Heart left ventricle (tissue), 16 donors: ENCODE data around the gene SGO1. TPM values are rescaled to one million over a fixed set of nuclear protein-coding genes. Genes with fewer than 3 reads are reported as not detected.

Source experiments
- ATAC-seq, 4 donors: fragments of 200-7000 bp; cut with Tn5 transposase; one replicate each; pipeline ENCODE4 v1.9.1; 2020 to 2022; ENCODE audit warnings: moderate library complexity in 4 of 4, mild to moderate bottlenecking in 3 of 4, moderate number of reproducible peaks in 1 of 4
- DNase-seq, 5 donors: peaks; one replicate each; pipeline ENCODE4 v3.0.0-alpha.2; 2020
- H3K27ac ChIP-seq, 12 donors: fragments of 200-600 bp; sonication (generic) in 4 of 12; one replicate each; pipeline versions ENCODE4 v1.5.0 to v1.8.0; 2016 to 2022; ENCODE audit warnings: mild to moderate bottlenecking in 2 of 12
- H3K27me3 ChIP-seq, 9 donors: fragments of 200-600 bp; sonication (generic) in 2 of 9; one replicate each; pipeline versions ENCODE4 v1.5.1 to v1.8.0; 2016 to 2022; ENCODE audit warnings: mild to moderate bottlenecking in 3 of 9
- H3K36me3 ChIP-seq, 9 donors: fragments of 200-600 bp; sonication (generic) in 2 of 9; one replicate each; pipeline versions ENCODE4 v1.5.0 to v1.8.0; 2018 to 2022; ENCODE audit warnings: mild to moderate bottlenecking in 2 of 9
- H3K4me1 ChIP-seq, 12 donors: fragments of 200-600 bp; sonication (generic) in 4 of 12; one replicate each; pipeline versions ENCODE4 v1.5.0 to v1.8.0; 2016 to 2022; ENCODE audit warnings: mild to moderate bottlenecking in 3 of 12
- H3K4me3 ChIP-seq, 12 donors: fragments of 200-600 bp; sonication (generic) in 4 of 12; one replicate each; pipeline versions ENCODE4 v1.5.0 to v1.8.0; 2017 to 2022; ENCODE audit warnings: mild to moderate bottlenecking in 9 of 12, moderate library complexity in 4 of 12
- H3K9me3 ChIP-seq, 12 donors: fragments of 200-600 bp; sonication (generic) in 4 of 12; one replicate each; pipeline versions ENCODE4 v1.5.0 to v1.8.0; 2016 to 2022; ENCODE audit warnings: mild to moderate bottlenecking in 1 of 12
- CTCF ChIP-seq, 12 donors: fragments of 200-600 bp; sonication (generic) in 4 of 12; IDR thresholded peaks; one replicate each; pipeline versions ENCODE4 v1.5.0 to v1.8.0; 2018 to 2022; ENCODE audit warnings: antibody characterized with exemption in 12 of 12, mild to moderate bottlenecking in 5 of 12
- POLR2A ChIP-seq, 2 donors: fragments of 450-650 bp; IDR thresholded peaks; one replicate each; pipeline ENCODE4 v1.6.1; 2017; ENCODE audit warnings: antibody characterized with exemption in 2 of 2, mild to moderate bottlenecking in 2 of 2, moderate library complexity in 2 of 2
- WGBS, 4 donors: extraction: QIAGEN DNeasy Blood & Tissue Kit in 2 of 4; methylation state at CpG; one replicate each; pipeline versions ENCODE4 v1.1.5 to v1.1.7; 2013 to 2018; 5-methylcytosine and 5-hydroxymethylcytosine counted together
- intact Hi-C, 10 donors: fragments of 100-400 bp; cut with DNase I; formaldehyde crosslinking; loops; one replicate each; pipeline versions ENCODE4 v1.11.1 to v1.14.2; 2022
- polyA plus RNA-seq, 2 donors: library from polyadenylated mRNA; stranded (reverse); fragments of 200-250 nt; gene quantifications; one replicate each; pipeline ENCODE4 v1.2.3, GENCODE V29; 2013
- total RNA-seq, 9 donors: library from RNA; depleted of rRNA in 2 of 9; stranded (reverse); fragments of >200 nt in 2 of 9; fragmentation: NEBNext Ultra II Directional in 3 of 9; extraction: Animal tissue kit (Norgen Biotek cat#: 25700) in 3 of 9; gene quantifications; one replicate each; pipeline versions ENCODE4 v1.1.0 to v1.2.4, GENCODE V29; 2016 to 2023
- donor health status: ischemic (EF 13 %, LVEDD 7.1; RV severe dilation, severe dysfunction).
- donor health status: healthy with polysubstance abuse.
- donor health status: DM: no; HTN: yes; CAD: no.
- donor health status: DM: no; HTN: no; CAD: no.
- donor health status: ischemic (EF 25% LVEDD 6.9; RV normal size, moderate dysfunction).
- donor health status: ischemic (EF 25% LVEDD 5.7; RV mildly dilated, moderate dysfunction).
- donor health status: healthy.
- donor health status: DM: yes; HTN: yes; CAD: no.
- donor health status: ischemic (EF 35%, LVEDD 5.7; RV mildly dilated, moderate dysfunction).
- donor health status: nonischemic (EF 11% LVEDD 7.7; RV severe dilation, severe dysfunction).
- donor health status: DM: yes; HTN: yes; CAD: no.
- donor health status: PGD.
- donor health status: ischemic (EF 29% LVEDD 5.4; RV normal size, mild dysfunction).
- donor health status: nonischemic (EF 23%, LVEDD 6.1; RV moderate dilation, normal function).

SGO1 gene
- total and polyA plus RNA-seq, 11 donors, result 0.04 to 2.8 (median 0.28) TPM; not detected in 5

DNA sequence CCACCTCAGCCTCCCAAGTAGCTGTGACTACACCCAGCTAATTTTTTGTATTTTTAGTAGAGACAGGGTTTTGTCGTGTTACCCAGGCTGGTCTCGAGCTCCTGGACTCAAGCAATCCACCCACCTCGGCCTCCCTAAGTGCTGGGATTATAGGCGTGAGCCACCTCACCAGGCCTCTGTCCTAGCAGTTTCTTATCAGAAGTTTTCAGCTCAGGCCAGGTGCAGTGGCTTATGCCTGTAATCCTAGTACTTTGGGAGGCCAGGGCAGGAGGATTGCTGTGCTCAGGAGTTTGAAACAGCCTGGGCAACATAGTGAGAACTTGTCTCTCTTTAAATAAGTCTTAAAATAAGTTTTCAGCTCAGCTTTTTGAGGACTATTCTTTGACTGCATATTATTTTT is 48.4 kb downstream of the SGO1 start:
- TF ChIP-seq CTCF (IDR thresholded peaks at IDR 0.05), result no peak
- no peak for TF ChIP-seq POLR2A (IDR thresholded peaks at IDR 0.05)
- Histone ChIP-seq H3K9me3 (no peaks in the 10 kb centered on the region), H3K4me3 (no peak overlapping the region), H3K4me1 (peaks cover 0 to 20% (median 9%) of the 10 kb centered on the region in 12 donors), H3K27me3 (no peaks in the 10 kb centered on the region), H3K27ac (peak overlapping the region in 3 of 12 donors; percentile 4 to 5 (median 5)), H3K36me3 (peaks cover 0 to 47% (median 33%) of the 10 kb centered on the region in 9 donors)
- WGBS, 4 donors, result 63 to 78% (median 74%) methylated on average over 4 of the region's 4 CpGs
- intact Hi-C loops, result loop anchor here in 1 of 10 donors (5.0 kb wide), 1 partner anchor 95 kb away; the partner anchor contains the start of gene KAT2B
- ATAC-seq (no peak), DNase-seq (no peak)

DNA sequence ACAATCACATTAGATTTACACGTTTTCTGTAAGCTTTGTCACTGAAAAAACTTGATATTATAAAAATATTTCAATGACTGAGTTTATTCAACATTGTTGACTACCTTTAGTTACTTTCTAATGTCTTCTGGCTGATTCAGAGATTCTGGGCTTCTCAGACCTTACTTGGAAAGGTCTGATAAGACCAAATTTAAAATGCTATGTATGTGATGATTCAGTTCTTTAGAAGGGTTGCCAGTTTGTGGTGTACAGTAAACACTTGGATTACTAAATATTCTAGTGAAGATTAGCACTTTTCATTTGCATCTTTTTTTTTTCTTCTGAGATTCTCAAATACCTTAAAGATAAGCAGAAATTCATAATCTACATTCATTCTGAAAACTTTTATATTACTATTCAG is 49.8 kb downstream of the SGO1 start:
- Histone ChIP-seq H3K4me1 (peaks cover 0 to 9% (median 1%) of the 10 kb centered on the region in 12 donors), H3K36me3 (peaks cover 0 to 50% (median 37%) of the 10 kb centered on the region in 9 donors), H3K9me3 (no peaks in the 10 kb centered on the region), H3K27me3 (no peaks in the 10 kb centered on the region), H3K27ac (no peak overlapping the region), H3K4me3 (no peak overlapping the region)
- WGBS, 4 donors, result 90 to 98% (median 92%) methylated on average over 1 of the region's 1 CpG
- TF ChIP-seq POLR2A (IDR thresholded peaks at IDR 0.05) (no peak), CTCF (IDR thresholded peaks at IDR 0.05) (no peak)
- ATAC-seq, result no peak
- intact Hi-C loops, result loop anchor here in 1 of 10 donors (5.0 kb wide), 1 partner anchor 94 kb away; the partner anchor contains the start of gene KAT2B
- DNase-seq, result no peak

- intact Hi-C loops, result no loop called here
- WGBS, 4 donors, result 79 to 86% (median 81%) methylated on average over 7 of the region's 7 CpGs
Measured at GRCh38 chr3:20130106-20130505, 55.9 kb downstream of the SGO1 start.

GRCh38 chr3:20128358-20128757 is 57.6 kb downstream of the SGO1 start:
- TF ChIP-seq CTCF (IDR thresholded peaks at IDR 0.05) (no peak), POLR2A (IDR thresholded peaks at IDR 0.05) (no peak)
- H3K27ac ChIP-seq, result peak overlapping the region in 1 of 12 donors; percentile 8
- H3K9me3 ChIP-seq, result no peaks in the 10 kb centered on the region
- peaks cover 0 to 65% (median 47%) of the 10 kb centered on the region in 9 donors for H3K36me3 ChIP-seq
- DNase-seq (no peak), ATAC-seq (no peak)
- no peaks in the 10 kb centered on the region for H3K27me3 ChIP-seq
- intact Hi-C loops, result no loop called here
- 45 to 70% (median 56%) methylated on average over 2 of the region's 2 CpGs for WGBS, 4 donors
- no peak overlapping the region for H3K4me3 ChIP-seq
- peaks cover 0 to 9% (median 0%) of the 10 kb centered on the region in 12 donors for H3K4me1 ChIP-seq

More at GRCh38 chr3:20130106-20130505, 55.9 kb downstream of the SGO1 start:
- H3K36me3 ChIP-seq, result peaks cover 0 to 62% (median 37%) of the 10 kb centered on the region in 9 donors
- H3K27ac ChIP-seq, result no peak overlapping the region
- no peak for TF ChIP-seq POLR2A (IDR thresholded peaks at IDR 0.05)
- peak in 7 of 12 donors; percentile 14 to 38 (median 26) for TF ChIP-seq CTCF (IDR thresholded peaks at IDR 0.05)
- ATAC-seq (no peak), DNase-seq (no peak)
- no peak overlapping the region for H3K4me3 ChIP-seq
- peaks cover 0 to 9% (median 0%) of the 10 kb centered on the region in 12 donors for H3K4me1 ChIP-seq
- H3K9me3 ChIP-seq, result no peaks in the 10 kb centered on the region
- H3K27me3 ChIP-seq, result no peaks in the 10 kb centered on the region
